Activated CD4-positive, alpha-beta T cell treated with anti-CD3 and anti-CD28 coated beads, Interleukin-2, amount 50 U/mL, for 16 hours (primary cell): Measurements from ENCODE around the gene CTSL.

Experiments
- DNase-seq: peaks from one replicate; pipeline ENCODE4 v3.0.0-alpha.2; 2020

The CTSL gene

GRCh38 chr9:87725900-87726709 lies at the start of gene CTSL:
CTSL (plus strand) TSS chr9:87726119; CDS start chr9:87727604, 1,485 bp downstream.
- peak; percentile 41 for DNase-seq

GRCh38 chr9:87676976-87677775 lies 48.7 kb upstream of the CTSL start:
- no peak for DNase-seq

DNA sequence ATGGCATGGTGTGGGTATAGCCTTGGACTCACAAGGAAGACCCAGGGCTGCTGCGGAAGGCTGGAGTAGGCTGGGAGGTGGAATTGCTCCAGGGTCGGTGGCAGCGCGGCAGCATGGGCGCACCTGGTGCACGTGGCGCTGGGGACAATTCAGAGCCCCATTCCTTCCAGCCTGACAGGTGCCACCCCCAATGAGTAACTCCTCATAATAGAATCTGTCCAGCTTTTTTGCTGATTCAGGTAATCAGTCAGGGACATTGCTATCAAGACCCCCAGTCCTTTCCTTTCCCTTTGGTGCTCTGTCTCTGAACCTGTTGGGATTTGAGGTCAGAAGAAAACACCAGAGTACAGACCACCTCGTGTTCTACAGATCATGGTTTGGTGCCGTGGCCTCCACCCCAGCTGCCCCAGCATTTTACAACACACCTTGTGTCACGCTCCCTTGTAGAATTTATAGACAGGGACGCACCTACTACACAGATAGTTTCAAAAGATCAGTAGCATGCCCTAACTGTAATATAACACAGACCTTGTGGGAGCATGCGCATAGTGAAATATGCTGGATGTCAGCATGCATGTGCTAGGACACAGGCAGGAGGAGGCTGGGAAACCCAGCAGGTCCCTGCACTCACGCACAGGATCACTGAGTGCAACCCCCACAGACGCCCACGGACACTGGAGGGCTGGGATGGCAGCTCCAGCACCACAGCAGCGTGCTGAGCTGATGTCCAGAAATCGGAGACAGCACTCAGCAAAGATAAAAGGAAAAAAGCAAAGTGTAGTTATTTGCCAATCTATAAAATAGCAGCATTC lies 47.9 kb upstream of the CTSL start:
- no peak for DNase-seq

- DNase-seq: peak; percentile 33
These were observed 47.1 kb upstream of the CTSL start for GRCh38 chr9:87678650-87679355.

DNA sequence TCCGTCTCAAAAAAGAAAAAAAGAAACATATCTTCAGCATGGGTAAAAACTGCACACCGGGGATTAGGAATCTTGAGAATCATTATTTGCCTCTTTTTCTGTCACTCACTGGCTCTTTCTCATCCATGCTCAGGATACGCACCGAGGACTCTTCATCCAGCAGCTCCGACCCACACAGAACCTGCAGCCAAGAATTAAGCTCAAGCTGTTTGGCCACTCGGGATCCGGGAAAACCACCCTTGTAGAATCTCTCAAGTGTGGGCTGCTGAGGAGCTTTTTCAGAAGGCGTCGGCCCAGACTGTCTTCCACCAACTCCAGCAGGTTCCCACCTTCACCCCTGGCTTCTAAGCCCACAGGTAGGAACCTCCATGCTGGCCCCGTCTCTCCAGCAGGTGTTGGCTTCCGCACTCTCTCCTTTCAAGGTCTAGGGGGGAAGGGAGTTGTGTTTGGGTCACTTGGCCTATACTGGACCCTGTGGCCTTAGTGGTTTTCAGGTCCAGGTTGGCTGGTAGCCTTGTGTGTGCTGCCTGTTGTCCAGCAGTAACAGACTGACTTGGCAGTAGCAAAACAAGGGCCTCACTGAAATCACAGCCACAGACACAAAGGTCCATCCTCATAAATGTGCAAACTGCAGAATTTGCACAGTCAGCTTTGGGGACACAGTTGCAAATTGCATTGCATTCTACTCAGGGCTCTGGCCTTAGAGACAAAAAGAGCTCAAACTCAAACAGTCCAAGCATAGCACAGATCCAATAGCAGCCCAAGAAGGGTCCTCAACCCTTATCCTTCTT lies 44.5 kb upstream of the CTSL start:
- DNase-seq: no peak

DNA sequence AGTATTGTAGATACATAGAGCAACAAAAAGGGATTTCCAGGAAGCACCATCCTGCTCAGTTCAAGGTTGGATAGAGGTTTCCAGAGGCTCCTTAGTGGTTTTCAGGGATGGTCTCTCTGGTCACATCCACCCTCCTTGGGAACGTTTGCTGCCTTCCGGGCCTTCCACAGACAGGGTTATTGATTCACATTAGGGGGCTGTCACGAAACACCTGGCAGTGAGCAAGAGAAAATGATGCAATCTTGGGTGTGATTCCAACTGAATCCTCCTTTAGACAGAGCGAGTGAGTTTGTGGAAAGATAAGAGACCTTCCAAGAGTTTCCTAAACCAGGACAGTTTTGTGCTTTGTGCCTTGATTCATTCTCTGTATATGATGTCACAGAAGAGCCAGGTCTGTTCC lies 43.8 kb upstream of the CTSL start:
- no peak for DNase-seq

DNA sequence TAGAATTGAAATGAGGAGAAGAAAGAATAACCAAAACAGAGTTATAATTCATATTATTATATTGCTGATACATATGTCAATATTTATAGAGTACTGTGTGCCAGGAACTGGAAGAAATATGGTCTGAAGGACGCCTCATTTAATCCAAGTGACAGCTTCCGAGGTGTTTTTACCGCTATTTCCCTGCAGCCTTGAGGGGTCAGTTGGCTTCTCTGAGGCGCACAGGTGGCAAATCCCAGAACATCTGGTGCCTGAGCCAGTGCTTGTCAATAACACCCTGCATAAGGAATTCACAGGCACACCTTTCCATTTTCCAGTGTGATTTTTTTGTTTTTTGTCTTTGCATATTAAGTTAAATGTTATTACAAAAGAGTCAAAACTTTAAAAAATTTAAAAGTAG lies 43.3 kb upstream of the CTSL start:
- DNase-seq: no peak

DNA sequence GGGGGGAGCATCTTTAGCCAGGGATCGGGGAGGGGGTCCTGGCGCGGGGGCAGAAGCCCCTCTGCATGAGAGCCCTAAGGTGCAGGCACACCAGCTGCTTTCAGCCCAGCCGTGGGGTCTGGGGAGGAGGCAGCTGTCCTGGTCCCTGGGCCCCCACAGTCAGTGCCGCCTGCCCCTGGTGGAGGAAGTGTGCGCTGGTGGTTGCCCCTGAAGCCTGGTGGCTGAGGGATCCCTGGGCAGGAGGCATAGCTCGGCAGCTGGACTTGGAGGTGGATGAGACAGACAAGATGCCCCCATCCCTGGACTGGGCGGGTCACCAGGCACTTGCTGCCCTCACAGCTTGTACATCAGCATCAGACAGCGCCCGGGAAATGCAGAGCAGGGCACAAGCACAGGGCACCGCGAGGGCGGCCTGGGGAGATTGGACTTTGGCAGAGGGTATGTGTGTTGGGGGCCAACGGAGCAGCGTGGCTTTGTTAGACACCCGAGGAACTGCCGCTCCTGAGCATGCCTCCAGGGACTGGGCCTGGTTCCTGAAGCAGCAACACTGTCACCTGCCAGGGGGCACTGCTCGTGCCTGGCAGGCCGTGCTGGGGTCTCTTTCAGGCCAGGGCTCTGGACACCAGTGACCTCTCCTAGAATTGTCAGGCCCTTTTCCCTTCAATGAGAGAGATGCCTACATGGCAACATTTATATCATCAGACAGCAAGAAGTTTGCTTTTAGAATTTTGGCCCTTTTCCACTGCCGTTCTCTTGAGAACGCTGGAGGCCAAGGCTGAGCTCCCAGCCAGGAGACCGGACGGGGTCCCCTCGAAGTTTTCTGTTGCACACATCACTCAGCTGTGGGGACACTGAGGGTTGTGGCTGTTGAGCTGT lies 41.9 kb upstream of the CTSL start:
- no peak for DNase-seq

GRCh38 chr9:87684627-87685219 lies 41.2 kb upstream of the CTSL start:
- DNase-seq: no peak

DNA sequence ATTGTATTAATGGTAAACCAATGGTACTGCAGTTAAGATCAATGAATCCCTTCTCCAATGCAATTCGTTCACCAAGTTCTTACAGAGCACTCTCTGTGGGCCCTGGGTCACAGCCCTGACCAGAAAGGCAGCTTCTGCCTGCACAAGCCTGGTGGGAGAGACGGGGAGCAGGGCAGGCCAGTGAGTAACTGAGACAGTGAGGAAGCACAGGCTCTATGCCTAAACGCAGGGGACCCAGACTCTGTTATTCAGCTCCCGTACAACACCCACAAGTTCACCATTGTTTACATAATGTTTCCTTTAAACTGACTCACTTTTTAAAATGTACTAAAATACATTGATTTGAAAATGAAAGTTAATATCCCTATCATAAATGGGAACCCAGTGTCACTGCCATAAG lies 40.5 kb upstream of the CTSL start:
- DNase-seq: no peak

- DNase-seq: no peak
These were observed 39.9 kb upstream of the CTSL start for GRCh38 chr9:87685871-87686519.

DNA sequence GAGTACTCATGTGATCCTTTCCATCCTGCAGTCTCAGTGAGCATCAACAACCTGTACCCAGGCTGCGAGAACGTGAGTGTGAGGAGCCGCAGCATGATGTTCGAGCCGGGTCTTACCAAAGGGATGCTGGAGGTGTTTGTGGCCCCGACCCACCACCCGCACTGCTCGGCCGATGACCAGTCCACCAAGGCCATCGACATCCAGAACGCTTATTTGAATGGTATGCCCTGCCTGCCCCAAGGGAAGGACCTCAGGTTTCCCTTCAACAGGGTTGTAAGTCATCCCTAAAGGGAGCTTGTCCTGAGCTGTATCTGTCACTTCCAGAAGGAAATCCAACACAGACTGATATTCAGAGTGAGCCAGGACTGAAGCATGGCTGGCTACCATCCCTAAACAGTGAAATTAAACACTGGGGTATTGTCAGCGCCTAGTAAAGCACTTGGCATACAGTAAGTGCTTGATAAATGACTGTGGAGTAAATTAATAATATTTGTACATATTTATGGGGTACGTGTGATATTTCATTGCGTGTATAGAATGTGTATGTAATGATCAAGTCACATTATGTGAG lies 39.3 kb upstream of the CTSL start:
- no peak for DNase-seq

- no peak for DNase-seq
These were observed 38.7 kb upstream of the CTSL start for GRCh38 chr9:87687207-87687606.

- DNase-seq: no peak
These were observed 31.6 kb upstream of the CTSL start for GRCh38 chr9:87694236-87694755.

DNA sequence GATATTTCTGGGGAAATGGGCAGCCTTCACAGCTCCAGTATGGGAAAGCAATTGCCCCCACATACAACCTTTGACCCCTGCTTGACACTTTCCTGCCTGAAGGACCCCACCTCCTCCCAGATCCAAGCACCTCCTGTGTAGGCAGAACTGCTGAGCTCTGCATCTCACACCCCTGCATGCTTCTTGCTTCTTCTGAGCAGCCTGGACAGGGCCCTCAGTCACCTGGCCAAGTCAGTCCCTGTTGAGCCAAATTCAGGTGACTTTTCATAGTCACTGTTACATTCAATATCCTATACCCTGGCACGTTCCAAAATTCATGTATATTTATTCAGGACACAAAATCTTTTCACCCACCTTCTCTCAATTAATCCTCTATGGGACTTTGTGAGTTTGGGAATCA lies 30.4 kb upstream of the CTSL start:
- no peak for DNase-seq

- DNase-seq: no peak
These were observed 29.3 kb upstream of the CTSL start for GRCh38 chr9:87696641-87697040.

GRCh38 chr9:87698069-87698809 lies 27.7 kb upstream of the CTSL start:
- no peak for DNase-seq

DNA sequence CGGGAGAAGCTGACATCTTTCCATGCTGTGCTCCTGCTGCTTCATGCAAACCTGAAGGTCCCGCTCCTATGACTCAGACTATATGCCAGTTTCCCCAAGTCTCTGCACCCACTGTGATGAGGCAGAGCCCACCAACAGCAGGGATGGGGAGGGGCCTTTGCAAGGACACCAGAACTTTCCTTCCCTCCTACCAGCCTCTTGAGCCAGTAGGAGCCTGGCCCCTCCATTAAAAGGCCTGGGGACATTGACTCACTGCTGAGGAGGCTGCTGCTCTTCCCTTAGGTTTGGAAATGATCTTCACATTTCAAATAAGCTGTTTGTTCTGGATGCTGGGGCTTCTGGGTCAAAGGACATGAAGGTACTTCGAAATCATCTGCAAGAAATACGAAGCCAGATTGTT lies 26.1 kb upstream of the CTSL start:
- DNase-seq: no peak

DNA sequence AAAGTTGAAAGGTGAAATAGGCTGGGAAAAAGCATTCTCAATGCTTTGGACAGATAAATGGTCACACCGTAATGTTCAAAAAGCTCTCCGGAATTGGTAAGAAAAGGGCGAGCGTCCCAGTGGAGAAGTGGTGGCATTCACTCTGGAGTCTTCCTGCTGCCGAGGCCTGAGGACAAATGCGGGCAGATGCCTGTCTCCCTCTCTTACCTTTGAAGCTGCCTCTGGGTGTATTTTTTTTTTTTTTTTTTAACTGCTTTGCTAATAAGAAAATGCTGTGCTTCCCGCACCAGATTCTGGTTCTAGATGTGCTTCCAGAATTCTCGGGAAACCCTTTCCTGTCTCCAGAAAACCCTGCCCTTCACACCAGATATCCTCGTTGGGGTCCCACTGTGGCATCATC lies 24.4 kb upstream of the CTSL start:
- DNase-seq: no peak
